Measurements from ENCODE around the gene HIGD2A.
A peak's percentile ranks its signal among the peaks of the same experiment; 100 is the strongest.

HIGD2A gene

GRCh38 chr5:176369934-176370711, 18.4 kb upstream of the HIGD2A start:
- no peak for DNase-seq

GRCh38 chr5:176371621-176372539, 16.7 kb upstream of the HIGD2A start:
- DNase-seq, result no peak

- DNase-seq, result no peak
Observed at GRCh38 chr5:176373100-176373818, 15.3 kb upstream of the HIGD2A start.

DNA sequence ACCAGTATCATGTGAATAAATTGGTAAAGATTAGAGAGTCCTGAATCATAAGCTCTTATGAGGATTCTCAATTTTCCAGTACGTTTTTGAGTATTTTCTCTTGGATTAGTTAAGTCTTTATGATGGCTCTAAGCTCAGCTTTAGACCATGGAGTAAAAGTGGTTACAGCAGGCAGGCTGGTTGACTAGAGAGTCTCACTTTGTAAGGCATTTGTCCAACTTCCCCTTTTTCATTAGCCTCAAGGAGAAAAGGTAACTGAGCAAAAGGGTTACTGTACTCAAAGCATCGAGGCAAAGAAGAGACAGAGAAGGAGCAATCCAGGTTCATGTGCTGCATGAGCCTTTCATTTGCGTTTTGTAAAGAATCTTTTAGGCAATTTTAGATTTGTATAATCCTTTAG, 8.7 kb upstream of the HIGD2A start:
- DNase-seq, result no peak

GRCh38 chr5:176381423-176381822, 7.1 kb upstream of the HIGD2A start:
- DNase-seq, result no peak

GRCh38 chr5:176381979-176382378, 6.6 kb upstream of the HIGD2A start:
- DNase-seq, result no peak

- DNase-seq, result no peak
Observed at GRCh38 chr5:176382721-176383120, 5.8 kb upstream of the HIGD2A start.

DNA sequence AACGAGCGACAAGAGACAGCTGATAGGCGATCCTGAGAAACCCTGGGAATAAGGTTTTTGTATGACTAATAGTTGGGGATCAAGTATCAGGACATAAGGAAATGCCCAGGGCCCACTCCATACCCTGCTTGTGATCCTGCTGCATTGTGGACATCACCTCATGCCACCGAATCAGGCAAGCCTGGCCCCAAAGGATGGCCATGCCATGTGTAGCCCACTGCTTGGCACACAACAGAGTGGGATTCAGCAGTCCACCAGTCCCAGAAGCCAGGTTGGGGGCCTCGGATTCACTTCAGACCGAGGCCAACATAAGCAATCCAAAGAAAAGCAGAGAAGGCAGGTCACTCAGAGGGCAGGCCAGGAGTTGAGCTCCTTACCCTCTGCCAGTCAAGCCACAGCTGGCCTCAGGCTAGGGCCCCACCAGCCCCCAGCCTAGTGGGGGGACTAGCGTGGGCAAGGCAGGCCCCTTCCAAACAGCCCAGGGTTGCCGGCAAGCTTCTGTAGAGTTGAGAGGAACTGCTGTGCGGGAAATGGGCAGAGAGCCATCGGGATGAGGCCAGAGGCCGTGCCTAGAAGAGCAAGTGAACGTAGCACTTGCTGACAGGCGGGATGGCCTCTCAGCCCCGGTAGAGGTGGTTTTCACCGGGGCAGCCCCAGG, 5.2 kb upstream of the HIGD2A start:
- no peak for DNase-seq

DNA sequence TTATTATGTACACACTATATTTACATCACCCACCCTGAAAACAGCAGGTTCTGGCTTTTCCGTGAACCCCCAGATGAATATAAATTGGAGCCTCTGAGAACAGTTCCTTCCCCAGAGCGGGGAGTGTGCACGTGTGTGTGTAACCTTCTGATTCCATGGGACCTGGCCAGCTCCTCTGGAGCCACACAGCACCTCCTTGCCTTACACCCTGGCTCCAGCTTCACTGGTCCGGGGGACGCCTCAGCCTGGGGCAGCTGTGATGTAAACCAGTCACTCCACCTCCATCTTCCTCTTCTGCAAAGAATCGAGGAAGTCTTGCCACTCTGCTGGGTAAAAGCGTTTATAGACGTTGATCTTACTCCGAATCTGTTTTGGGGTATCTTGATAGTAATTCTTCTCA, 4.6 kb upstream of the HIGD2A start:
- DNase-seq, result no peak

GRCh38 chr5:176384366-176384930, 4.1 kb upstream of the HIGD2A start:
- no peak for DNase-seq

DNA sequence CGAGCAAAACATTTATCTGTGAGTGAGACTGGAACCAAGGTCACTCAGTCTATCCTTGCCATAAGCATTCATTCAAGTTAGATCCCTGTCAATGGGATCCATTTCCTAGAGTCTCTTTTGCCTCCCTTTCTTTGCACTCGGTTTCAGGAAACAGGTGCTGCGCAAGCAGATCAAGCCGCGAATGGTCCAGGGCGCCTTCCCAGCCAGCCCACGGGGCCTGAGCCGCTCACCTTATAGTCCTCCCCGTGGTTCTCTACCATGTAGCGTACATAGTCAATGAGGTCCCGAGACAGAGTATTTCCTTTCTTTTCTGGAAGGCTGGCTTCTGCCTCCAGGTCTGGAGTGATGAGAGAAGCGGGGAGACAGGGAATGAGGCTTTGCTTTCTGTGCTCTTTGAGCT, 3.6 kb upstream of the HIGD2A start:
- no peak for DNase-seq

- DNase-seq, result no peak
Observed at GRCh38 chr5:176386491-176386890, 2.1 kb upstream of the HIGD2A start.

DNA sequence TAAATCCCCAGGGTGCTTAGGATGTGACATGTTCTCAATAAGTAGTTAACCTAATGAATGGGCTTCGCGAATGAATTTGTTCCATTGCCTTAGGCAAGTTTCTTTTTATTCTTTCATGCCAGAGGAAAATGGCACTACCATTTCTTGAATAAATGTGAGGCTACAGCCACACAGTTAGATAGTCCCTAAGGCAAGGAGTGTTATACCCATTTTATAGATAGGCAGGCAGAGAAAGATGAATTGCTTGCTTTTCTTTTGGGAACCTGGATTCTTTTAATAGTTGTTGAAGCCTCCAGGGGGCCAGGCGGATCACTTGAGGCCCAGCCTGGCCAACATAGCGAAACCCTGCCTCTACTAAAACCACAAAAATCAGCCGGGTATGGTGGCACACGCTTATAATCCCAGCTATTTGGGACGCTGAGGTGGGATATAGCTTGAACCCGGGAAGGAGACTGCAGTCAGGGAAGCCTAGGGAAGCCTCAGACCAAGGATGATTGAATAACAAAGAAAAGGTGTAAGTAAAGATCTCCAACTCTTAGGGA, 1.1 kb upstream of the HIGD2A start:
- no peak for DNase-seq

DNA sequence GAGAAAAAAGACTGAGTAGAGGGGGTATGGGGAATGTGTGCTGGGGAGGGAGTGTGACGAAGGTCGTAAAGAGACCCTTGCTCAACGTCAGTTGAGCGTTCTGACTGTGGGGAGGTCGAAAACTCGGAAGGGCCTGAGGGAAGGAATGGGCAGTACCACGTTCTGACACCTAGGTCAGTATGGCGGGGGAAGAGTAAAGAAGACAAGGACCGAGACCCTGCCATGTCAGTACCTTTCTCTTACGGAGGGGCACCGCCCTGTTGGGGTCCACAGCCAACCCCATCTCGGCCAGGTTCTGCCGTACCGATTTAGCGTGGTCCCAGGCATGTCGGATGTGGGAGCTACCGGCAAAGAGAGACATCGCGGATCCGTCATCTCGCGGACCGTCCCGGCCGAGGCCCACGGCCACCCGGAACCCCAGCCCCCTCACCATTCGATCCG, 528 bp upstream of the HIGD2A start:
- DNase-seq, result no peak

GRCh38 chr5:176389135-176390123, 878 bp downstream of the HIGD2A start:
- DNase-seq, result peak; percentile 60

DNA sequence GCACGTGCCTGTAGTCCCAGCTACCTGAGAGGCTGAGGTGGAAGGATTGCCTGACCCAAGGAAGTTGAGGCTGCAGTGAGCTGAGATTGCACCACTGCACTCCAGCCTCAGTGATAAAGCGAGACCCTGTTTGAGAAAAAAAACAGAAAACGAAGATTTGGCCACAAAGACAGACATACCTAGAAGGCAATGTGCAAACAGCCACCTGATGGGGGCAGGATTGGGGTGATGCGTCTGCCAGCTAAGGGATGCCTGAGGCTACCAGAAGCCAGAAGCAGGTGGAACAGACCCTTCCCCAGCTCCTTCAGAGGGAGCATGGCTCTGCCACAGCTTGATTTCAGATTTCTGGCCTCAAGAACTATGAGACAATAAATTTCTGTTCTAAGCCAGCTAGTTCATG, 2.9 kb downstream of the HIGD2A start:
- DNase-seq, result no peak

DNA sequence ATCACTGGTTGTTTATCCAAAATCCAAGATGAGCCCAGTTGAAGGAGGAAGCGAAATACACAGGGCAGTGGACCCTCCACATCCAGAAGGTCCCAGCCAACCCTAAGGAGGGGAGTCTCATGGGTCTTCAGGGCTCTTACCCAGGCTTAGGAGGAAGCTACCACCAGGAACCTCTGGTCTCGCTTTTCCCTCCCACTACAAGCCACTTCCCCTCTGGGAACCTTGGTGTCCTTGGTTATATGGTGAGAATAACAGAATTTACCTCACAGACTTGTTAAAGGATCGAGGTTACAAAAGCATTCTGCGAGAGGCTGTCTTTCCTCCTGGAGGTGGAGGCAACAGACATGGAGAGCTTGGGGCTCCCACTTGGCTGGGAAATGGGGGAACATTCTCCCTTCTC, 3.4 kb downstream of the HIGD2A start:
- no peak for DNase-seq

DNA sequence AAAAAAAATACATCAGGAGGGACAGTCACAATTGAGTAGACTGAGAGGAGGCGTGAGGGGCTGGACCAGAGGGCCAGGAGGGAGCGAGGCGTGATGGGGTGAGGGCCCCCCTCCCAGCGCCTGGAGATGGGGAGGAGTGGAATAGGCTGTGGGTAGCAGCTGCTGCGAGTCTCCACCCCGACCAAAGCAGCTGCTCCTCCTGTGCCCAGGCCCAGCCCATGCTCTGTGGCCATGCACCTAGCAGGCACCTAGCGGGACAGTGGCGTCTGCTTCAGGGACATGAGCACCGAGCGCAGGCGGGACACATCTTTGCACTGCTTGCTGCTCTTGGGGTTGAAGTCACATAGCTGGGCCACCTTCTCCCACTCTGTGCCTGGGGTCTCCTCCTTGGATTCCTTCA, 4.0 kb downstream of the HIGD2A start:
- DNase-seq, result no peak

- DNase-seq, result no peak
Observed at GRCh38 chr5:176394096-176394495, 5.5 kb downstream of the HIGD2A start.

DNA sequence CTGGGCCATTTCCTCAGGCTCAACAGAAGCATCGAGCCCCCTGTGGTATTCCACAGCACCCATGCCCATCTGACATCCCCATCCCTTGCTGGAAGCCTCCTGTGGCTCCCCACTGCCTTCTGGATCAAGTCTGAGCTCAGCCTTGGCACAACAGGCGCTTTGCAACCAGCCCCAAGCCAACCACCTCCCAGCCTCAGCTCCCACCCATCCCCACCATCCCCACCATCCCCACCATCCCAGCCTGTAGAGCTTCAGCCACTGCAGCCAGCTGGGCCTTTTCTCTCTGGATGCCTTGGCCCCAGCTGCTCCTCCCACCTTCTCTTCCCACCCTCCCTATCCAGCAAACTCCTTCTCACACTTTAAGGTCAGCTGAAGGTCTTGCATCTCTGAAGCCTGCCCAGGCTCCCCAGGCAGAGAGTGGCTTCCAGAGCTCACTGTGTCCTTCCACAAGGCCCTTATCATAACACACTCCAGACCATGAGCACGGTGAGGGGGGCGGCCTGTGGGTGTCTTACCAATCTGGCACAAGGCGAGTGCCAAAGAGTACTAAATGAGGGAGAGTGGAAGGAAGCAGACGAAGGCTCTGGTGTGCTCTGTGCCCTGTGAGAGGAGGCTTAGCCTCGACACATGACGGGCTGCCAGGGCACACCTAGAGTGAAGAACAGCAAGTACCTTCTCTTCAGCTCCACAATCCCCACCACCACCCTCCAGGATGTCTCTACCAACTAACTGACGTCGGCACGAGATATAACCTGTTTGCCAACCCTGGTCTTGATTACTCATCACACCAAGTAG, 6.5 kb downstream of the HIGD2A start:
- DNase-seq, result no peak
